K562 (cell line): ENCODE results near the gene SOSTDC1. TPM values are rescaled to one million over a fixed set of nuclear protein-coding genes. Genes with fewer than 3 reads are reported as not detected.
A peak's percentile ranks its signal among the peaks of the same experiment; 100 is the strongest.

Experiments used
- ATF3 ChIP-seq, 2 experiments: fragments of 450-650 bp in 1 of 2; sonication (generic) in 1 of 2; formaldehyde crosslinking in 1 of 2; IDR thresholded peaks in 1 of 2; conservative IDR thresholded peaks in 1 of 2; 2 replicates each; pipeline versions ENCODE4 v1.6.1 to v1.8.1; 2016 to 2023; ENCODE audit warnings: mild to moderate bottlenecking in 2 of 2, moderate library complexity in 2 of 2, inconsistent platforms in 1 of 2, missing genetic modification reagents in 1 of 2
- CBFA2T3 ChIP-seq: fragments of 450-650 bp; IDR thresholded peaks from 2 replicates; pipeline ENCODE4 v1.6.1; 2017
- GTF3C2 ChIP-seq: IDR thresholded peaks from 3 replicates; pipeline ENCODE4 v1.6.1; 2011; ENCODE audit warnings: borderline replicate concordance, mild to moderate bottlenecking, moderate library complexity; ENCODE audit not compliant: insufficient read length; ENCODE audit errors: extremely low read depth
- HSF4 ChIP-seq: fragments of 250-450 bp; sonication (Bioruptor Pico); IDR thresholded peaks from 2 replicates; pipeline ENCODE4 v2.1.2; 2022; ENCODE audit warnings: mild to moderate bottlenecking, moderate library complexity, borderline replicate concordance
- JUND ChIP-seq, 2 experiments: IDR thresholded peaks; 2 replicates in 1 of 2; 3 replicates in 1 of 2; pipeline ENCODE4 v1.6.1; 2011; ENCODE audit warnings: borderline replicate concordance in 2 of 2, low read depth in 2 of 2, low read length in 2 of 2, improper control_type of control experiment in 1 of 2, missing biosample characterization in 1 of 2, missing genetic modification characterization in 1 of 2, missing genetic modification reagents in 1 of 2
- KLF1 ChIP-seq: fragments of 450-650 bp; IDR thresholded peaks from 2 replicates; pipeline ENCODE4 v1.6.1; 2016; ENCODE audit warnings: missing genetic modification characterization, missing compliant biosample characterization
- OTX1 ChIP-seq: fragments of 450-650 bp; formaldehyde crosslinking; IDR thresholded peaks from 2 replicates; pipeline ENCODE4 v1.4.0; 2022; ENCODE audit warnings: mild to moderate bottlenecking
- PCBP2 ChIP-seq: fragments of 200-400 bp; formaldehyde crosslinking; IDR thresholded peaks from 2 replicates; pipeline ENCODE4 v1.6.1; 2018; ENCODE audit warnings: low read length, low read depth, mild to moderate bottlenecking, moderate library complexity; ENCODE audit not compliant: poor library complexity, severe bottlenecking
- SOX6 ChIP-seq: fragments of 450-650 bp; IDR thresholded peaks from 2 replicates; pipeline ENCODE4 v1.6.1; 2014; ENCODE audit warnings: mild to moderate bottlenecking
- SUPT5H ChIP-seq: fragments of 450-650 bp; IDR thresholded peaks from 2 replicates; pipeline ENCODE4 v1.6.1; 2016
- UBTF ChIP-seq, 2 experiments: IDR thresholded peaks; 2 replicates each; pipeline ENCODE4 v1.6.1; 2012; ENCODE audit warnings: improper control_type of control experiment in 2 of 2, low read depth in 2 of 2, low read length in 2 of 2, borderline replicate concordance in 1 of 2
- VEZF1 ChIP-seq: fragments of 200-800 bp; sonication (Bioruptor generic); IDR thresholded peaks from 2 replicates; pipeline ENCODE4 v1.6.1; 2017; ENCODE audit warnings: missing genetic modification characterization, missing compliant biosample characterization
- ZBTB2 ChIP-seq: fragments of 450-650 bp; IDR thresholded peaks from 2 replicates; pipeline ENCODE4 v1.6.1; 2016; ENCODE audit warnings: antibody characterized with exemption
- ZFP91 ChIP-seq: sonication (generic); formaldehyde crosslinking; IDR thresholded peaks from 2 replicates; pipeline ENCODE4 v1.8.0; 2022; ENCODE audit warnings: mild to moderate bottlenecking, missing genetic modification reagents
- ZNF24 ChIP-seq: fragments of 450-650 bp; IDR thresholded peaks from 2 replicates; pipeline ENCODE4 v1.6.1; 2016
- polyA plus RNA-seq, 8 experiments: library from polyadenylated mRNA; depleted of rRNA in 4 of 8; stranded (reverse) in 5 of 8; unstranded in 3 of 8; fragments of >200 nt; fragmentation: Nextera tagmentation in 2 of 8; fragmentation: Illumina TruSeq in 1 of 8; extraction: Ambion mirVana in 2 of 8; extraction: Trizol in 1 of 8; gene quantifications; 2 replicates each; pipeline versions ENCODE4 v1.2.1 to v1.2.3, GENCODE V29; 2011 to 2014; ENCODE audit warnings: inconsistent platforms in 1 of 8, missing spikeins in 1 of 8
- total RNA-seq, 7 experiments: library from RNA; depleted of rRNA in 6 of 7; stranded (reverse); fragments of >200 nt in 6 of 7; fragmentation: Illumina TruSeq in 2 of 7; extraction: Trizol in 2 of 7; gene quantifications; 2 replicates each; pipeline versions ENCODE4 v1.2.1 to v1.2.3, GENCODE V29; 2011 to 2021; ENCODE audit warnings: low replicate concordance in 1 of 7

SOSTDC1 gene
- total and polyA plus RNA-seq, 9 of the 15 experiments (the other 6 are each of a cell fraction or from before 2014, with no cell fraction given), result 8.3 to 48.6 (median 15.9) TPM

- TF ChIP-seq ATF3 (IDR thresholded peaks at IDR 0.05) (peak; percentile 71; the same call in 1 of the 2 replicates), ATF3 (CRISPR knock-in tag; conservative IDR thresholded peaks at IDR 0.05) (no peak), ZNF24 (no peak), ZFP91 (CRISPR knock-in tag) (no peak), GTF3C2 (no peak), VEZF1 (CRISPR knock-in tag) (no peak), SOX6 (peak; percentile 92), OTX1 (no peak), JUND (IDR thresholded peaks at IDR 0.05; ENCODE audit: borderline replicate concordance, low read depth, low read length) (peak; percentile 89), JUND (tag; IDR thresholded peaks at IDR 0.05; ENCODE audit: borderline replicate concordance, low read depth, low read length) (peak; percentile 61; the same call in 2 of the 3 replicates), UBTF (IDR thresholded peaks at IDR 0.05; ENCODE audit: borderline replicate concordance in 1 of 2, low read depth in 2 of 2, low read length in 2 of 2) (no peak), SUPT5H (no peak), CBFA2T3 (peak; percentile 38; the same call in 1 of the 2 replicates), KLF1 (no peak), ZBTB2 (no peak), HSF4 (no peak), PCBP2 (no peak)
These were observed 19.1 kb upstream of the SOSTDC1 start (continued) for GRCh38 chr7:16484453-16485158.
